Measurements from ENCODE around the gene MC1R. TPM values are rescaled to one million over a fixed set of nuclear protein-coding genes. Genes with fewer than 3 reads are reported as not detected.
A peak's percentile ranks its signal among the peaks of the same experiment; 100 is the strongest.

MC1R gene
- total RNA-seq (10 to 100 TPM in 1 of 5 donors, 1 to 10 TPM in 4; 1.3 to 11.3 (median 6.7) TPM), polyA plus RNA-seq (1 to 10 TPM; 1.4 to 3.9 (median 1.8) TPM)
- long read RNA-seq, donor 1, result 0 reads
- long read RNA-seq, donor 2, partial matches to known transcripts, result 0 of 2 reads
- long read RNA-seq, donor 2, other reads (novel, unspliced or antisense), result 0 of 2 reads
- long read RNA-seq, donor 3, partial matches to known transcripts, result 0 of 1 reads
- long read RNA-seq, donor 3, other reads (novel, unspliced or antisense), result 0 of 1 reads
- long read RNA-seq, donor 4, result 0 reads
- long read RNA-seq, donor 5, partial matches to known transcripts, result 0 of 3 reads
- long read RNA-seq, donor 5, other reads (novel, unspliced or antisense), result 0 of 3 reads
- long read RNA-seq, donor 6, transcript MC1R-202 (1 exons, 3,099 nt), result major isoform, 8 of 10 reads
- long read RNA-seq, donor 6, partial matches to known transcripts, result 0 of 10 reads
- long read RNA-seq, donor 6, other reads (novel, unspliced or antisense), result 0 of 10 reads
- long read RNA-seq, donor 7, result 0 reads
- long read RNA-seq, donor 8, partial matches to known transcripts, result 0 of 2 reads
- long read RNA-seq, donor 8, other reads (novel, unspliced or antisense), result 0 of 2 reads
- long read RNA-seq, donor 9, partial matches to known transcripts, result 0 of 1 reads
- long read RNA-seq, donor 9, other reads (novel, unspliced or antisense), result 0 of 1 reads
- long read RNA-seq, donor 10, partial matches to known transcripts, result 0 of 2 reads
- long read RNA-seq, donor 10, other reads (novel, unspliced or antisense), result 0 of 2 reads

- TF ChIP-seq CTCF (IDR thresholded peaks at IDR 0.05) (peak in 3 of 7 experiments; percentile 16 to 29 (median 18)), POLR2AphosphoS5 (IDR thresholded peaks at IDR 0.05) (no peak), POLR2A (IDR thresholded peaks at IDR 0.05) (no peak), EP300 (IDR thresholded peaks at IDR 0.05) (no peak)
- intact Hi-C loops (cut with DNase I; ENCODE audit: low total_unique reads), result no loop called here
- peak in 1 of 2 donors; percentile 72 for DNase-seq
- no peaks in the 10 kb centered on the region for H3K9me3 ChIP-seq
- H3K4me3 ChIP-seq, result peak within 1 kb of the TSS; percentile 32 to 49 (median 36)
- 6 to 9% (median 8%) methylated on average over 22 to 23 of the region's 23 CpGs for WGBS, 5 donors
- peaks cover 42 to 67% (median 51%) of the 10 kb centered on the region in 4 donors for H3K4me1 ChIP-seq
- H3K27ac ChIP-seq, result peak within 1 kb of the TSS in 3 of 5 donors; percentile 31 to 67 (median 58)
- peaks cover 0 to 1% (median under 1%) of the 10 kb centered on the region in 4 donors for H3K36me3 ChIP-seq
- peaks cover 5 to 61% (median 24%) of the 10 kb centered on the region in 3 donors for H3K27me3 ChIP-seq
Measured at GRCh38 chr16:89918453-89919347, at the start of gene MC1R. TSS of gene MC1R (plus strand) at chr16:89918862. CDS start at chr16:89919259, 397 bp downstream.

- intact Hi-C loops (cut with DNase I; ENCODE audit: low total_unique reads), result loop anchor here (10.0 kb wide), 1 partner anchor 165 kb away; the partner anchor contains the start of gene SPATA2L
Measured at GRCh38 chr16:89869911-89870310, 48.8 kb upstream of the MC1R start.

GRCh38 chr16:89870440-89870839, 48.2 kb upstream of the MC1R start:
- 89 to 96% (median 91%) methylated on average over 6 of the region's 6 CpGs for WGBS, 5 donors
- H3K36me3 ChIP-seq, result peaks cover 0 to 25% (median 14%) of the 10 kb centered on the region in 4 donors
- H3K4me1 ChIP-seq, result peaks cover 11 to 27% (median 20%) of the 10 kb centered on the region in 4 donors
- intact Hi-C loops (cut with DNase I; ENCODE audit: low total_unique reads), result no loop called here
- no peak overlapping the region for H3K4me3 ChIP-seq
- H3K27me3 ChIP-seq, result no peaks in the 10 kb centered on the region
- DNase-seq, result no peak
- no peak for TF ChIP-seq POLR2AphosphoS5 (IDR thresholded peaks at IDR 0.05)
- TF ChIP-seq CTCF (IDR thresholded peaks at IDR 0.05), result no peak
- TF ChIP-seq POLR2A (IDR thresholded peaks at IDR 0.05), result no peak
- TF ChIP-seq EP300 (IDR thresholded peaks at IDR 0.05), result no peak
- peaks cover 0 to 11% (median 8%) of the 10 kb centered on the region in 4 donors for H3K9me3 ChIP-seq
- H3K27ac ChIP-seq, result no peak overlapping the region

More at GRCh38 chr16:89869911-89870310, 48.8 kb upstream of the MC1R start:
- H3K36me3 ChIP-seq, result peaks cover 0 to 20% (median 12%) of the 10 kb centered on the region in 4 donors
- DNase-seq, result no peak
- no peaks in the 10 kb centered on the region for H3K27me3 ChIP-seq
- peaks cover 0 to 11% (median 8%) of the 10 kb centered on the region in 4 donors for H3K9me3 ChIP-seq
- H3K27ac ChIP-seq, result no peak overlapping the region
- no peak overlapping the region for H3K4me3 ChIP-seq
- peaks cover 9 to 23% (median 19%) of the 10 kb centered on the region in 4 donors for H3K4me1 ChIP-seq
- TF ChIP-seq POLR2A (IDR thresholded peaks at IDR 0.05), result no peak
- no peak for TF ChIP-seq CTCF (IDR thresholded peaks at IDR 0.05)
- no peak for TF ChIP-seq POLR2AphosphoS5 (IDR thresholded peaks at IDR 0.05)
- TF ChIP-seq EP300 (IDR thresholded peaks at IDR 0.05), result no peak
- WGBS, 5 donors, result 87 to 95% (median 92%) methylated on average over 10 to 12 of the region's 12 CpGs

All from stomach (tissue), 19 donors.